NB4 (cell line): ENCODE data around the gene PHYHIPL.

Experiments used
- POLR2A ChIP-seq: IDR thresholded peaks from 2 replicates; pipeline ENCODE4 v1.6.1; 2011; ENCODE audit warnings: mild to moderate bottlenecking; ENCODE audit not compliant: insufficient read length; ENCODE audit errors: extremely low read depth
- TF ChIP-seq, protein P1 (sequence below): IDR thresholded peaks from one replicate; pipeline ENCODE4 v1.5.1; 2012; ENCODE audit warnings: low read depth, low read length
- TF ChIP-seq, protein P2 (sequence below): IDR thresholded peaks from 2 replicates; pipeline ENCODE4 v1.6.1; 2011; ENCODE audit warnings: low read depth, low read length

DNA sequence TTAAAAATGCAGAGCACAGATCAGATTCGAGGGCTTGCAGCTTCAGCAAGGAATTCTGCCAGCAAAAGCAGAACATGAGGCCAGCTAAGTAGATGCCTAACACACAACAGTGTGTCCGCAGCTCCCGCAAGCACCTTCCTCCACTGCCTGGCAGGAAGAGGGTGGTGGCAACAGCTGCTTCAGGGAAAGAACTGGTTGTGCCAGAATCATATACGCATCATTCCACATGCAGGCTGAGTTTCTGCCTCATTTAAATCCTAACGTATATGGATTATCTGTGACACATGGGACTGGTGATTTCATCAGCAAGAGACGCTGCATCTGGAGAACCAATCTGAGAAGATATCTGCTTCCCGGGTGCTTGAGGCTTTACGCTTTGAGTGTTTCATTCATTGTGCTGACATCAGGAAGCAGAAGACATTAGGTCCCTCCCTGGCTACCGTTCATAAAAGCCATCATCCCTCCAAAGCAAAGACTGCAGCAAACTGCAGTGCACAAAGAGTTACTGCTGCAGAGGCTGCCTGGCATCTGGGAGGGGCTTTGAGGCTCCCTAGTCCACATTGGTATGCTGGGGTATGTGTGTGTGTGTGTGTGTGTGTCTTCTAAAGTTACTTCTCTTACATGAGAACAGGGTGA lies 107.1 kb downstream of the PHYHIPL start:
- TF ChIP-seq, protein P1, sequence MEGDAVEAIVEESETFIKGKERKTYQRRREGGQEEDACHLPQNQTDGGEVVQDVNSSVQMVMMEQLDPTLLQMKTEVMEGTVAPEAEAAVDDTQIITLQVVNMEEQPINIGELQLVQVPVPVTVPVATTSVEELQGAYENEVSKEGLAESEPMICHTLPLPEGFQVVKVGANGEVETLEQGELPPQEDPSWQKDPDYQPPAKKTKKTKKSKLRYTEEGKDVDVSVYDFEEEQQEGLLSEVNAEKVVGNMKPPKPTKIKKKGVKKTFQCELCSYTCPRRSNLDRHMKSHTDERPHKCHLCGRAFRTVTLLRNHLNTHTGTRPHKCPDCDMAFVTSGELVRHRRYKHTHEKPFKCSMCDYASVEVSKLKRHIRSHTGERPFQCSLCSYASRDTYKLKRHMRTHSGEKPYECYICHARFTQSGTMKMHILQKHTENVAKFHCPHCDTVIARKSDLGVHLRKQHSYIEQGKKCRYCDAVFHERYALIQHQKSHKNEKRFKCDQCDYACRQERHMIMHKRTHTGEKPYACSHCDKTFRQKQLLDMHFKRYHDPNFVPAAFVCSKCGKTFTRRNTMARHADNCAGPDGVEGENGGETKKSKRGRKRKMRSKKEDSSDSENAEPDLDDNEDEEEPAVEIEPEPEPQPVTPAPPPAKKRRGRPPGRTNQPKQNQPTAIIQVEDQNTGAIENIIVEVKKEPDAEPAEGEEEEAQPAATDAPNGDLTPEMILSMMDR, result no peak
- TF ChIP-seq POLR2A, result no peak
- TF ChIP-seq, protein P2, sequence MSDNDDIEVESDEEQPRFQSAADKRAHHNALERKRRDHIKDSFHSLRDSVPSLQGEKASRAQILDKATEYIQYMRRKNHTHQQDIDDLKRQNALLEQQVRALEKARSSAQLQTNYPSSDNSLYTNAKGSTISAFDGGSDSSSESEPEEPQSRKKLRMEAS, result no peak
